HG02763 (cell line): ENCODE measurements around the gene CHRDL1.
"Not testable (repeated sequence)": the region's sequence is repeated elsewhere in the genome, so short reads cannot be mapped to it uniquely, and the experiment has no call there.

Experiments
- ATAC-seq: cut with Tn5 transposase; IDR thresholded peaks from one replicate; pipeline ENCODE4 v1.9.1; 2021; ENCODE audit warnings: mild to moderate bottlenecking, moderate library complexity; ENCODE audit not compliant: unreplicated experiment

Gene CHRDL1

GRCh38 chrX:110665223-110666002, 130.2 kb downstream of the CHRDL1 start:
- peak; percentile 61 for ATAC-seq

- no peak for ATAC-seq
Observed at GRCh38 chrX:110657073-110657472, 138.5 kb downstream of the CHRDL1 start.

DNA sequence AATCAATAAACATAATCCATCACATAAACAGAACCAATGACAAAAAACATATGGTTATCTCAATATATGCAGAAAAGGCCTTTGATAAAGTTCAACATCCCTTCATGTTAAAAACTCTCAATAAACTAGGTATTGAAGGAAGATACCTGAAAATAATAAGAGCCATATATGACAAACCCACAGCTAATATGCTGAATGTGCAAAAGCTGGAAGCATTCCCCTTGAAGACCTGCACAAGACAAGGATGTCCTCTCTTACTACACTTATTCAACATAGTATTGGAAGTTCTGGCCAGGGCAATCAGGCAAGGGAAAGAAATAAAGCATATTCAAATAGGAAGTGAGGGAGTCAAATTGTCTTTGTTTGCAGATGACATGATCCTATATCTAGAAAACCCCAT, 141.3 kb downstream of the CHRDL1 start:
- ATAC-seq: not testable (repeated sequence)

- no peak for ATAC-seq
Observed at GRCh38 chrX:110646386-110646785, 149.2 kb downstream of the CHRDL1 start.
